K562 (cell line): ENCODE results near the gene LPIN1. TPM values are rescaled to one million over a fixed set of nuclear protein-coding genes. Genes with fewer than 3 reads are reported as not detected.
A peak's percentile ranks its signal among the peaks of the same experiment; 100 is the strongest.

Source experiments
- ASH1L ChIP-seq: fragments of 450-650 bp; IDR thresholded peaks from 2 replicates; pipeline ENCODE4 v1.6.1; 2018; ENCODE audit warnings: borderline replicate concordance, mild to moderate bottlenecking, low read depth; ENCODE audit not compliant: partially characterized antibody
- CREM ChIP-seq: IDR thresholded peaks from 2 replicates; pipeline ENCODE4 v1.6.1; 2014; ENCODE audit warnings: antibody characterized with exemption, low read depth
- CXXC5 ChIP-seq: fragments of 250-450 bp; sonication (Bioruptor Pico); IDR thresholded peaks from 2 replicates; pipeline ENCODE4 v1.8.0; 2022; ENCODE audit warnings: inconsistent platforms, mild to moderate bottlenecking, moderate library complexity
- DDX20 ChIP-seq: fragments of 450-650 bp; IDR thresholded peaks from 2 replicates; pipeline ENCODE4 v1.6.1; 2016; ENCODE audit warnings: missing genetic modification characterization, low read depth, mild to moderate bottlenecking, missing compliant biosample characterization, moderate library complexity
- NR2C1 ChIP-seq, 2 experiments: fragments of 450-650 bp; IDR thresholded peaks; 2 replicates each; pipeline ENCODE4 v1.6.1; 2017; ENCODE audit warnings: mild to moderate bottlenecking in 2 of 2, antibody characterized with exemption in 1 of 2, inconsistent platforms in 1 of 2, missing compliant biosample characterization in 1 of 2, missing genetic modification characterization in 1 of 2
- POLR2H ChIP-seq: IDR thresholded peaks from 2 replicates; pipeline ENCODE4 v1.6.1; 2016; ENCODE audit warnings: missing genetic modification characterization, low read depth, mild to moderate bottlenecking, control low read depth, missing compliant biosample characterization, moderate library complexity
- PTTG1 ChIP-seq: fragments of 450-650 bp; IDR thresholded peaks from 2 replicates; pipeline ENCODE4 v1.6.1; 2016; ENCODE audit warnings: low read depth, mild to moderate bottlenecking, missing genetic modification characterization, missing compliant biosample characterization
- SLC30A9 ChIP-seq: fragments of 250-450 bp; sonication (Bioruptor Pico); IDR thresholded peaks from 2 replicates; pipeline ENCODE4 v1.8.0; 2022; ENCODE audit warnings: mild to moderate bottlenecking, moderate library complexity
- U2AF1 ChIP-seq: fragments of 200-400 bp; formaldehyde crosslinking; optimal IDR thresholded peaks from 2 replicates; pipeline ENCODE3; 2017; ENCODE audit warnings: mild to moderate bottlenecking, low read depth, low read length, moderate library complexity
- ZBTB11 ChIP-seq, 3 experiments: fragments of 200-800 bp in 1 of 3; fragments of 250-450 bp in 1 of 3; fragments of 450-650 bp in 1 of 3; sonication (Bioruptor Pico) in 1 of 3; sonication (Bioruptor generic) in 1 of 3; formaldehyde crosslinking in 1 of 3; IDR thresholded peaks; 2 replicates each; pipeline versions ENCODE4 v1.6.1 to v1.8.0; 2016 to 2022; ENCODE audit warnings: mild to moderate bottlenecking in 2 of 3, missing genetic modification characterization in 2 of 3, missing compliant biosample characterization in 1 of 3, moderate library complexity in 1 of 3
- ZNF785 ChIP-seq: fragments of 250-450 bp; sonication (Bioruptor Pico); IDR thresholded peaks from 2 replicates; pipeline ENCODE4 v1.4.0; 2020; ENCODE audit warnings: mild to moderate bottlenecking
- polyA plus RNA-seq, 8 experiments: library from polyadenylated mRNA; depleted of rRNA in 4 of 8; stranded (reverse) in 5 of 8; unstranded in 3 of 8; fragments of >200 nt; fragmentation: Nextera tagmentation in 2 of 8; fragmentation: Illumina TruSeq in 1 of 8; extraction: Ambion mirVana in 2 of 8; extraction: Trizol in 1 of 8; gene quantifications; 2 replicates each; pipeline versions ENCODE4 v1.2.1 to v1.2.3, GENCODE V29; 2011 to 2014; ENCODE audit warnings: inconsistent platforms in 1 of 8, missing spikeins in 1 of 8
- total RNA-seq, 7 experiments: library from RNA; depleted of rRNA in 6 of 7; stranded (reverse); fragments of >200 nt in 6 of 7; fragmentation: Illumina TruSeq in 2 of 7; extraction: Trizol in 2 of 7; gene quantifications; 2 replicates each; pipeline versions ENCODE4 v1.2.1 to v1.2.3, GENCODE V29; 2011 to 2021; ENCODE audit warnings: low replicate concordance in 1 of 7
- TF ChIP-seq, protein P1 (sequence below): fragments of 450-650 bp; IDR thresholded peaks from 2 replicates; pipeline ENCODE4 v1.7.1; 2018; ENCODE audit warnings: mild to moderate bottlenecking, low read depth; ENCODE audit not compliant: partially characterized antibody

Gene LPIN1
- total and polyA plus RNA-seq, 9 of the 15 experiments (the other 6 are each of a cell fraction or from before 2014, with no cell fraction given), result 9.2 to 84.0 (median 27.8) TPM

GRCh38 chr2:11830708-11831301 lies 84.4 kb downstream of the LPIN1 start (continued):
- TF ChIP-seq ZBTB11 (CRISPR knock-in tag; IDR thresholded peaks at IDR 0.05) (0 out of 6 replicates have a peak, but pooled peaks of 1 of the 3 experiments have one; percentile 7), DDX20 (tag) (no peak), PTTG1 (tag) (no peak), ZNF785 (CRISPR knock-in tag) (no peak), U2AF1 (no peak), ASH1L (no peak), POLR2H (tag) (0 out of 2 replicates have a peak, but pooled peaks have one; percentile 56), CXXC5 (CRISPR knock-in tag) (peak; percentile 21; the same call in 1 of the 2 replicates), NR2C1 (IDR thresholded peaks at IDR 0.05) (no peak), NR2C1 (tag; IDR thresholded peaks at IDR 0.05) (no peak), CREM (no peak), SLC30A9 (CRISPR knock-in tag) (no peak)
- TF ChIP-seq, protein P1, sequence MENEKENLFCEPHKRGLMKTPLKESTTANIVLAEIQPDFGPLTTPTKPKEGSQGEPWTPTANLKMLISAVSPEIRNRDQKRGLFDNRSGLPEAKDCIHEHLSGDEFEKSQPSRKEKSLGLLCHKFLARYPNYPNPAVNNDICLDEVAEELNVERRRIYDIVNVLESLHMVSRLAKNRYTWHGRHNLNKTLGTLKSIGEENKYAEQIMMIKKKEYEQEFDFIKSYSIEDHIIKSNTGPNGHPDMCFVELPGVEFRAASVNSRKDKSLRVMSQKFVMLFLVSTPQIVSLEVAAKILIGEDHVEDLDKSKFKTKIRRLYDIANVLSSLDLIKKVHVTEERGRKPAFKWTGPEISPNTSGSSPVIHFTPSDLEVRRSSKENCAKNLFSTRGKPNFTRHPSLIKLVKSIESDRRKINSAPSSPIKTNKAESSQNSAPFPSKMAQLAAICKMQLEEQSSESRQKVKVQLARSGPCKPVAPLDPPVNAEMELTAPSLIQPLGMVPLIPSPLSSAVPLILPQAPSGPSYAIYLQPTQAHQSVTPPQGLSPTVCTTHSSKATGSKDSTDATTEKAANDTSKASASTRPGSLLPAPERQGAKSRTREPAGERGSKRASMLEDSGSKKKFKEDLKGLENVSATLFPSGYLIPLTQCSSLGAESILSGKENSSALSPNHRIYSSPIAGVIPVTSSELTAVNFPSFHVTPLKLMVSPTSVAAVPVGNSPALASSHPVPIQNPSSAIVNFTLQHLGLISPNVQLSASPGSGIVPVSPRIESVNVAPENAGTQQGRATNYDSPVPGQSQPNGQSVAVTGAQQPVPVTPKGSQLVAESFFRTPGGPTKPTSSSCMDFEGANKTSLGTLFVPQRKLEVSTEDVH, result no peak
